ENCODE measurements around the gene IBA57.

The IBA57 gene

GRCh38 chr1:228228601-228229074, 63.0 kb downstream of the IBA57 start:
- DNase-seq = no peak

DNA sequence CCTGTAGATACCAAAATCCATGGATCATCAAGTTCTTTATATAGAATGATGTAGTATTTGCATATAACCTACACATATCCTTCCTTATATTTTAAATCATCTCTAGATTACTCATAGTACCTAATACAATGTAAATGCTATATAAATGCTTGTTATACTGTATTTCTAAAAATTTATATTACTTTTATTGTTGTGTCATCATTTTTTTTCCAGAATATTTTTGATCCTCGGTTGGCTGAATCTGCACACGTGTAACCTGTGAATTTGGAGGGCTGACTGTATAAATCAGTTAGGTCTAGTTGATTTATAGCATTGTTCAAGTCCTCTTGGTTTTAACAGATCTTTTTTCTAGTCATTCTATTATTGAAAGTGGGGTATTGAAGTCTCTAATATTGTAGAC, 65.6 kb downstream of the IBA57 start:
- DNase-seq = no peak

All from cortex of kidney (tissue), 1 donor.